HEK293 (cell line): ENCODE results near the gene CABLES2.

Experiments
- GLIS1 ChIP-seq: fragments of 450-650 bp; formaldehyde crosslinking; IDR thresholded peaks from 2 replicates; pipeline ENCODE4 v1.5.1; 2016; ENCODE audit warnings: missing biosample characterization, missing genetic modification characterization
- GLIS2 ChIP-seq: fragments of 450-650 bp; formaldehyde crosslinking; IDR thresholded peaks from 2 replicates; pipeline ENCODE4 v1.5.1; 2016; ENCODE audit warnings: missing biosample characterization, missing genetic modification characterization
- KLF1 ChIP-seq: fragments of 450-650 bp; formaldehyde crosslinking; IDR thresholded peaks from 2 replicates; pipeline ENCODE4 v1.5.1; 2016; ENCODE audit warnings: missing biosample characterization, missing genetic modification characterization
- KLF10 ChIP-seq: fragments of 450-650 bp; IDR thresholded peaks from 2 replicates; pipeline ENCODE4 v1.5.1; 2018; ENCODE audit warnings: missing biosample characterization, mild to moderate bottlenecking, missing genetic modification characterization
- KLF17 ChIP-seq: fragments of 450-650 bp; formaldehyde crosslinking; IDR thresholded peaks from 2 replicates; pipeline ENCODE4 v1.5.1; 2016; ENCODE audit warnings: missing biosample characterization, missing genetic modification characterization
- PRDM1 ChIP-seq: fragments of 450-650 bp; formaldehyde crosslinking; IDR thresholded peaks from 2 replicates; pipeline ENCODE4; 2016; ENCODE audit warnings: missing biosample characterization, missing genetic modification characterization
- REST ChIP-seq: fragments of 450-650 bp; formaldehyde crosslinking; IDR thresholded peaks from 2 replicates; pipeline ENCODE4 v1.5.1; 2016; ENCODE audit warnings: missing biosample characterization, missing genetic modification characterization
- SP7 ChIP-seq: fragments of 450-650 bp; formaldehyde crosslinking; IDR thresholded peaks from 2 replicates; pipeline ENCODE4 v1.5.1; 2016; ENCODE audit warnings: missing biosample characterization, missing genetic modification characterization
- ZBTB11 ChIP-seq: fragments of 450-650 bp; formaldehyde crosslinking; conservative IDR thresholded peaks from 2 replicates; pipeline ENCODE4 v1.5.1; 2016; ENCODE audit warnings: low read depth, missing biosample characterization, missing genetic modification characterization
- ZBTB7A ChIP-seq: fragments of 450-650 bp; formaldehyde crosslinking; IDR thresholded peaks from 2 replicates; pipeline ENCODE4 v1.5.1; 2016; ENCODE audit warnings: low read depth, missing biosample characterization, missing genetic modification characterization
- ZBTB8A ChIP-seq: fragments of 450-650 bp; formaldehyde crosslinking; IDR thresholded peaks from 2 replicates; pipeline ENCODE4 v1.5.1; 2016; ENCODE audit warnings: missing biosample characterization, missing genetic modification characterization
- ZFP69B ChIP-seq: fragments of 450-650 bp; formaldehyde crosslinking; IDR thresholded peaks from 2 replicates; pipeline ENCODE4 v1.5.1; 2016; ENCODE audit warnings: missing biosample characterization, missing genetic modification characterization
- ZNF121 ChIP-seq: fragments of 450-650 bp; formaldehyde crosslinking; IDR thresholded peaks from 2 replicates; pipeline ENCODE4 v1.5.1; 2016; ENCODE audit warnings: missing biosample characterization, missing genetic modification characterization
- ZNF157 ChIP-seq: fragments of 450-650 bp; formaldehyde crosslinking; IDR thresholded peaks from 2 replicates; pipeline ENCODE4 v1.5.1; 2016; ENCODE audit warnings: missing biosample characterization, missing genetic modification characterization
- ZNF184 ChIP-seq: fragments of 450-650 bp; IDR thresholded peaks from 2 replicates; pipeline ENCODE4 v1.5.1; 2018; ENCODE audit warnings: missing biosample characterization, mild to moderate bottlenecking, missing genetic modification characterization
- ZNF248 ChIP-seq: fragments of 450-650 bp; formaldehyde crosslinking; IDR thresholded peaks from 2 replicates; pipeline ENCODE4 v1.5.1; 2017; ENCODE audit warnings: missing biosample characterization, missing genetic modification characterization
- ZNF302 ChIP-seq: fragments of 450-650 bp; formaldehyde crosslinking; IDR thresholded peaks from 2 replicates; pipeline ENCODE4 v1.5.1; 2016; ENCODE audit warnings: missing biosample characterization, missing genetic modification characterization, low read depth
- ZNF366 ChIP-seq: fragments of 450-650 bp; formaldehyde crosslinking; conservative IDR thresholded peaks from 2 replicates; pipeline ENCODE4 v1.5.1; 2016; ENCODE audit warnings: missing biosample characterization, missing genetic modification characterization
- ZNF585B ChIP-seq: fragments of 450-650 bp; formaldehyde crosslinking; IDR thresholded peaks from 2 replicates; pipeline ENCODE4 v1.5.1; 2016; ENCODE audit warnings: missing biosample characterization, missing genetic modification characterization
- ZNF596 ChIP-seq: fragments of 450-650 bp; IDR thresholded peaks from 2 replicates; pipeline ENCODE4 v1.5.0; 2018; ENCODE audit warnings: missing biosample characterization, mild to moderate bottlenecking, missing genetic modification characterization, moderate library complexity
- ZNF600 ChIP-seq: fragments of 450-650 bp; formaldehyde crosslinking; IDR thresholded peaks from 2 replicates; pipeline ENCODE4 v1.5.1; 2016; ENCODE audit warnings: missing biosample characterization, missing genetic modification characterization
- ZNF624 ChIP-seq: fragments of 450-650 bp; formaldehyde crosslinking; IDR thresholded peaks from 2 replicates; pipeline ENCODE4 v1.5.1; 2017; ENCODE audit warnings: missing biosample characterization, missing genetic modification characterization
- ZNF792 ChIP-seq: fragments of 450-650 bp; formaldehyde crosslinking; IDR thresholded peaks from 2 replicates; pipeline ENCODE4 v1.5.1; 2016; ENCODE audit warnings: missing biosample characterization, missing genetic modification characterization
- TF ChIP-seq, protein P1 (sequence below): fragments of 450-650 bp; IDR thresholded peaks from 2 replicates; pipeline ENCODE4 v1.5.1; 2018; ENCODE audit warnings: missing biosample characterization, mild to moderate bottlenecking, missing genetic modification characterization
- TF ChIP-seq, protein P2 (sequence below): fragments of 450-650 bp; formaldehyde crosslinking; IDR thresholded peaks from 2 replicates; pipeline ENCODE4 v1.5.1; 2017; ENCODE audit warnings: missing biosample characterization, missing genetic modification characterization
- TF ChIP-seq, protein P3 (sequence below): fragments of 450-650 bp; formaldehyde crosslinking; IDR thresholded peaks from 2 replicates; pipeline ENCODE4 v1.5.1; 2016; ENCODE audit warnings: missing biosample characterization, missing genetic modification characterization

The CABLES2 gene

GRCh38 chr20:62367633-62368391 is 39.3 kb downstream of the CABLES2 start (continued):
- TF ChIP-seq ZBTB11 (no peak), GLIS2 (tag by site-specific recombination) (0 out of 2 replicates have a peak, but pooled peaks have one; percentile 37), ZNF157 (tag by site-specific recombination) (0 out of 2 replicates have a peak, but pooled peaks have one; percentile 9), ZFP69B (peak; percentile 34; the same call in 1 of the 2 replicates), ZBTB8A (tag by site-specific recombination) (peak; percentile 7; the same call in 1 of the 2 replicates), KLF17 (tag by site-specific recombination) (no peak), GLIS1 (peak; percentile 32), REST (no peak), ZNF302 (tag by site-specific recombination) (no peak), KLF10 (tag by site-specific recombination) (no peak), ZNF792 (tag by site-specific recombination) (no peak), KLF1 (peak; percentile 69), ZNF600 (tag by site-specific recombination) (0 out of 2 replicates have a peak, but pooled peaks have one; percentile 33), ZNF585B (tag by site-specific recombination) (no peak), ZNF248 (tag by site-specific recombination) (no peak), ZBTB7A (tag by site-specific recombination) (0 out of 2 replicates have a peak, but pooled peaks have one; percentile 47), PRDM1 (tag by site-specific recombination) (no peak), SP7 (tag by site-specific recombination) (0 out of 2 replicates have a peak, but pooled peaks have one; percentile 12), ZNF121 (0 out of 2 replicates have a peak, but pooled peaks have one; percentile 20), ZNF184 (tag by site-specific recombination) (no peak), ZNF596 (tag by site-specific recombination) (no peak), ZNF624 (tag by site-specific recombination) (no peak), ZNF366 (tag by site-specific recombination) (no peak)
- TF ChIP-seq, protein P1, sequence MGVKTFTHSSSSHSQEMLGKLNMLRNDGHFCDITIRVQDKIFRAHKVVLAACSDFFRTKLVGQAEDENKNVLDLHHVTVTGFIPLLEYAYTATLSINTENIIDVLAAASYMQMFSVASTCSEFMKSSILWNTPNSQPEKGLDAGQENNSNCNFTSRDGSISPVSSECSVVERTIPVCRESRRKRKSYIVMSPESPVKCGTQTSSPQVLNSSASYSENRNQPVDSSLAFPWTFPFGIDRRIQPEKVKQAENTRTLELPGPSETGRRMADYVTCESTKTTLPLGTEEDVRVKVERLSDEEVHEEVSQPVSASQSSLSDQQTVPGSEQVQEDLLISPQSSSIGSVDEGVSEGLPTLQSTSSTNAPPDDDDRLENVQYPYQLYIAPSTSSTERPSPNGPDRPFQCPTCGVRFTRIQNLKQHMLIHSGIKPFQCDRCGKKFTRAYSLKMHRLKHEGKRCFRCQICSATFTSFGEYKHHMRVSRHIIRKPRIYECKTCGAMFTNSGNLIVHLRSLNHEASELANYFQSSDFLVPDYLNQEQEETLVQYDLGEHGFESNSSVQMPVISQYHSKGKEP (tag by site-specific recombination) = no peak
- TF ChIP-seq, protein P2, sequence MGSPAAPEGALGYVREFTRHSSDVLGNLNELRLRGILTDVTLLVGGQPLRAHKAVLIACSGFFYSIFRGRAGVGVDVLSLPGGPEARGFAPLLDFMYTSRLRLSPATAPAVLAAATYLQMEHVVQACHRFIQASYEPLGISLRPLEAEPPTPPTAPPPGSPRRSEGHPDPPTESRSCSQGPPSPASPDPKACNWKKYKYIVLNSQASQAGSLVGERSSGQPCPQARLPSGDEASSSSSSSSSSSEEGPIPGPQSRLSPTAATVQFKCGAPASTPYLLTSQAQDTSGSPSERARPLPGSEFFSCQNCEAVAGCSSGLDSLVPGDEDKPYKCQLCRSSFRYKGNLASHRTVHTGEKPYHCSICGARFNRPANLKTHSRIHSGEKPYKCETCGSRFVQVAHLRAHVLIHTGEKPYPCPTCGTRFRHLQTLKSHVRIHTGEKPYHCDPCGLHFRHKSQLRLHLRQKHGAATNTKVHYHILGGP = no peak
- TF ChIP-seq, protein P3, sequence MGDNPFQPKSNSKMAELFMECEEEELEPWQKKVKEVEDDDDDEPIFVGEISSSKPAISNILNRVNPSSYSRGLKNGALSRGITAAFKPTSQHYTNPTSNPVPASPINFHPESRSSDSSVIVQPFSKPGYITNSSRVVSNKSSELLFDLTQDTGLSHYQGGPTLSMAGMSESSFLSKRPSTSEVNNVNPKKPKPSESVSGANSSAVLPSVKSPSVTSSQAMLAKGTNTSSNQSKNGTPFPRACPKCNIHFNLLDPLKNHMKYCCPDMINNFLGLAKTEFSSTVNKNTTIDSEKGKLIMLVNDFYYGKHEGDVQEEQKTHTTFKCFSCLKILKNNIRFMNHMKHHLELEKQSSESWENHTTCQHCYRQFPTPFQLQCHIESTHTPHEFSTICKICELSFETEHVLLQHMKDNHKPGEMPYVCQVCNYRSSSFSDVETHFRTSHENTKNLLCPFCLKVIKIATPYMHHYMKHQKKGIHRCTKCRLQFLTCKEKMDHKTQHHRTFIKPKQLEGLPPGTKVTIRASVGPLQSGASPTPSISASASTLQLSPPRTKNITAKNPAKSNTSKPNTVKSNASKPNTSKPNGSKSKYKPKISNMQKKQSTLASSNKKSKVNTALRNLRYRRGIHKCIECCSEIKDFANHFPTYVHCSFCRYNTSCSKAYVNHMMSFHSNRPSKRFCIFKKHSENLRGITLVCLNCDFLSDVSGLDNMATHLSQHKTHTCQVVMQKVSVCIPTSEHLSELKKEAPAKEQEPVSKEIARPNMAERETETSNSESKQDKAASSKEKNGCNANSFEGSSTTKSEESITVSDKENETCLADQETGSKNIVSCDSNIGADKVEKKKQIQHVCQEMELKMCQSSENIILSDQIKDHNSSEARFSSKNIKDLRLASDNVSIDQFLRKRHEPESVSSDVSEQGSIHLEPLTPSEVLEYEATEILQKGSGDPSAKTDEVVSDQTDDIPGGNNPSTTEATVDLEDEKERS (tag by site-specific recombination) = no peak
